HG02763 (cell line): ENCODE measurements around the gene FIP1L1.
"Not testable (repeated sequence)": the region's sequence is repeated elsewhere in the genome, so short reads cannot be mapped to it uniquely, and the experiment has no call there.

Experiments used
- ATAC-seq: cut with Tn5 transposase; IDR thresholded peaks from one replicate; pipeline ENCODE4 v1.9.1; 2021; ENCODE audit warnings: mild to moderate bottlenecking, moderate library complexity; ENCODE audit not compliant: unreplicated experiment

The FIP1L1 gene, protein sequence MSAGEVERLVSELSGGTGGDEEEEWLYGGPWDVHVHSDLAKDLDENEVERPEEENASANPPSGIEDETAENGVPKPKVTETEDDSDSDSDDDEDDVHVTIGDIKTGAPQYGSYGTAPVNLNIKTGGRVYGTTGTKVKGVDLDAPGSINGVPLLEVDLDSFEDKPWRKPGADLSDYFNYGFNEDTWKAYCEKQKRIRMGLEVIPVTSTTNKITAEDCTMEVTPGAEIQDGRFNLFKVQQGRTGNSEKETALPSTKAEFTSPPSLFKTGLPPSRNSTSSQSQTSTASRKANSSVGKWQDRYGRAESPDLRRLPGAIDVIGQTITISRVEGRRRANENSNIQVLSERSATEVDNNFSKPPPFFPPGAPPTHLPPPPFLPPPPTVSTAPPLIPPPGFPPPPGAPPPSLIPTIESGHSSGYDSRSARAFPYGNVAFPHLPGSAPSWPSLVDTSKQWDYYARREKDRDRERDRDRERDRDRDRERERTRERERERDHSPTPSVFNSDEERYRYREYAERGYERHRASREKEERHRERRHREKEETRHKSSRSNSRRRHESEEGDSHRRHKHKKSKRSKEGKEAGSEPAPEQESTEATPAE

DNA sequence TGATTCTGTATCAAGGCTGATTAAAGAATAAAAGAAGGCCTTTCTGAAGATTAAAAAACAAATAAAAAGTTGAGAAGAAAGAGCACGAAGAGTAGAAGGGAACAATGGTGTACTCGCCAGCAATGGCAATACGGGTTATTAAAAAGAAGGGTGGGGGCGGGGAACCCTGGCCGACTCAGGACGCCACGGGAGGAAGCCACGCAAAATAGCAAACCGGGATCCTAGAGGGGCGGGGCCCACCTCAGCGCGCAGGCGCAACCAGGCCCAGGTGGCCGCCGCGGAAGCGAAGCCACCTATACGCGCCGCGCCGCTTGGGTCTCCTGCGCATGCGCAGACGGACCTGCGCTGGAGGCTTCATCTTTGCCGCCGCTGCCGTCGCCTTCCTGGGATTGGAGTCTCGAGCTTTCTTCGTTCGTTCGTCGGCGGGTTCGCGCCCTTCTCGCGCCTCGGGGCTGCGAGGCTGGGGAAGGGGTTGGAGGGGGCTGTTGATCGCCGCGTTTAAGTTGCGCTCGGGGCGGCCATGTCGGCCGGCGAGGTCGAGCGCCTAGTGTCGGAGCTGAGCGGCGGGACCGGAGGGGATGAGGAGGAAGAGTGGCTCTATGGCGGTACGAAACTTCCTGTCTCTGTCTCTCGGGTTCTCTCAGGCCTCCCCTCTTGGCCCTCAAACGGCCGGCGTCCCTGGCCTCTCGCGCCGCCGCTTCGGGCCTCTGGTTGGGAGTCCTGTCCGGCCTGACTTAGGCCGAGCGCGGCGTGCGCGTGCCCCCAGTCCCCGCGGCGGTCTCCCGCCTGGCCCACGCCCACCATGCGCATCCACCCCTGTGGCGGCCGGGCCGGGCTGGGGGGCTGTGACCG, at the start of gene FIP1L1:
TSS of gene FIP1L1 (plus strand) at position 323 of the 852 bp plus-strand sequence. CDS start at position 521, 198 bp downstream.
- peak; percentile 91 for ATAC-seq

DNA sequence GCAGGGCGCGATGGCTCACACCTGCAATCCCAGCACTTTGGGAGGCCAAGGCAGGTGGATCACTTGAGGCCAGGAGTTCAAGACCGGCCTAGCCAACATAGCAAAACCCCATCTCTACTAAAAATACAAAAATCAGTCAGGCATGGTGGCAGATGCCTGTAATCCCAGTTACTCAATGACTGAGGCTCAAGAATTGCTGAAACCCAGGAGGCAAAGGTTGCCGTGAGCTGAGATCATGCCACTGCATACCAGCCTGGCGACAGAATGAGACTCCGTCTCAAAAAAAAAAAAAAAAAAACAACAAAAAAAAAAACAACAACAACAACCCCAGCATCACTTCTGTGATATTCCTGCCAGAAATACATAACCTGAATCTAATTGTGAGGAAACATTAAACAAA, 42.5 kb upstream of the FIP1L1 start:
- ATAC-seq = not testable (repeated sequence)

- not testable (repeated sequence) for ATAC-seq
Observed at GRCh38 chr4:53340145-53340544, 37.3 kb upstream of the FIP1L1 start.

DNA sequence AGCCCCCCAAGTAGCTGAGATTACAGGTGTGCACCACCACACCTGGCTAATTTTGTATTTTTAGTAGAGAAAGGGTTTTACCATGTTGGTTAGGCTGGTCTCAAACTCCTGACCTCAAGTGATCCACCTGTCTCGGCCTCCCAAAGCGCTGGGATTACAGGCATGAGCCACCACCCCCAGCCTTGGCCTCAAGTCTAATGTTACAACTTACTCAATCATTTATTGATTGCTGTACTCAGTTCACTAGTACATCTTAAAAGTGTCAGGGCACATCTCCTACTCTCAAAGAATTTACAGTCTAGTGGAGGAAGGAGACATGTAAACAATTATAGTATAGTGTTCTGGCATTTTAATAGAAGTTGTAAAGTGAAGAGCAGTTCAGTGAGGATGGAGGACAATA, 31.0 kb upstream of the FIP1L1 start:
- not testable (repeated sequence) for ATAC-seq

- ATAC-seq = no peak
Observed at GRCh38 chr4:53346920-53347852, 30.3 kb upstream of the FIP1L1 start.

- no peak for ATAC-seq
Observed at GRCh38 chr4:53348046-53348445, 29.4 kb upstream of the FIP1L1 start.

DNA sequence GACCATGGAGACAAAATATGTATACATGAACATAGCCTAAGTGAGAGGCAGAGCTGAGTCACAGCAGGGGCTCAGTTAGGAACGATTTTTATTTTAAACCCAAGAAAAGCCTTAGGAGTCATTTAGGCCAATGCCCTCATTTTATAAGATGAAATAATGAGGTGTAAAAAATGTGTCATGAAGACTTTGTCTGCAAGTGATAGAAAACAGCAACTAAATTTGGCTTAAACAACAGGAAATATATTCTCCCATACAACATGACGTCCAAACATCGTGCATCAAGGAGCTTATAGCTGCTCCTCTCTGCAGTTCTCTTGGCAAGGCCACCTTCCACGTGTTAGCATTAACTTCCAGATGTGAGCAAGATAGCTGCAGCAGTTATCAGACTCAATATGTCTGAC, 28.4 kb upstream of the FIP1L1 start:
- no peak for ATAC-seq

DNA sequence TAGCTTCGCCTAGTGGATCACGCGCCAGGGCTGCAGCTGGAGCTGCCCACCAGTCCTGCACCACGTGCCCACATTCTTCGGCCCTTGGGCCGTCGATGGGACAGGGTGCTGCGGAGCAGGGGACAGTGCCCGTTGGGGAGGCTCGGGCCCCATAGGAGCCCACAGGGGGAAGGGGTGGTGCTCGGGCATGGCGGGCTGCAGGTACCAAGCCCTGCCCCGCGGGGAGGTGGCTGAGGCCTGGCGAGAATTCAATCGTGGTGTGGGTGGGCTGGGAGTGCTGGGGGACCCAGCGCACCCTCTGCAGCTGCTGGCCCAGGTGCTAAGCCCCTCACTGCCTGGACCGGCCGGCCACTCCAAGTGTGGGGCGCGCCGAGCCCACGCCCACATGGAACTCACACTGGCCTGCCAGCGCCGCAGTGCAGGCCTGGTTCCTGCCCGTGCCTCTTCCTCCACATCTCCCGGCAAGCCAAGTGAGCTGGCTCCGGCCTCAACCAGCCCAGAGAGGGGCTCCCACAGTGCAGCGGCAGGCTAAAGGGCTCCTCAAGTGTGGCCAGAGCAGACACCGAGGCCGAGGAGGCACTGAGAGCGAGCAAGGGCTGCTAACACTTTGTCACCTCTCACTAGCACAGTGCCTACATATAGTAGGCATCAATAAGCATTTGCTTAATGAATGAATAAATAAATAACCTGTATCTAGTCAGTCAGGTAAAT, 23.3 kb upstream of the FIP1L1 start:
- no peak for ATAC-seq

GRCh38 chr4:53355930-53356521, 21.4 kb upstream of the FIP1L1 start:
- ATAC-seq = no peak

DNA sequence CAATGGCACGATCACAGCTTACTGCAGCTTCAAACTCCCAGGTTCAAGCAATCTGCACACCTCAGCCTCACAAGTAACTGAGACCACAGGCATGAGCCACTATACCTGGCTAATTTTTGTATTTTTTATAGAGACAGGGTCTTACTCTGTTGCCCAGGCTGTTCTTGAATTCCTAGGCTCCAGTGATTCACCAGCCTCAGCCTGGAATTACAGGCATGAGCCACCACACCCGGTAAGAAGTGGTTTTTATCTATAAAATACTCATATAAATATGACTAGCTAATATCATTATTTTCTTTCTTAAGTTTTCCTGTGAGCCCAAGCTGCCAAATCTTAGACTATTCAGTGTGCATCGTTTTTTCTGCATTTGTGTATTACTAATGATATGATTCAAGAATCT, 16.0 kb upstream of the FIP1L1 start:
- ATAC-seq = no peak

GRCh38 chr4:53362093-53362492, 15.3 kb upstream of the FIP1L1 start:
- ATAC-seq = no peak

- ATAC-seq = no peak
Observed at GRCh38 chr4:53364624-53365023, 12.8 kb upstream of the FIP1L1 start.

DNA sequence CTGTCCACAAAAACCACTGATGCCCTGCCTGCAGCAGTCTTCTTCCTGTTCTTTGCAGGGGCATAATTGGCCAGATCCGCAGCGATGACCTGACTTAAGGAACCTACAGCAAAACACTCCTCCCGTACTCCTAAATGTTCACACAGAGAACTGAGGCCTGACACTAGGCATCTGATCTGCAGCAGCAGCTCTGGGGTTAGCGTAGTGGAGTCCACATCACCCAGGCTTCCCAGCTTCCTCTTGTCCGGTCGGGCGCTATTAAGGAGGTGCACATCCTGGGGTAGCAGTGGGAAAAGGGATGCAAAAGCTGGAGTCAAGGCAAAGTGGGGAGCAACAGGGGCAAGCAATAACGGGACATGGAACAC, 12.3 kb upstream of the FIP1L1 start:
- ATAC-seq = no peak

- ATAC-seq = peak; percentile 99
Observed at GRCh38 chr4:53365486-53366300, 11.7 kb upstream of the FIP1L1 start, which contains the start of gene SCFD2. TSS of gene SCFD2 (minus strand) at chr4:53366061.

DNA sequence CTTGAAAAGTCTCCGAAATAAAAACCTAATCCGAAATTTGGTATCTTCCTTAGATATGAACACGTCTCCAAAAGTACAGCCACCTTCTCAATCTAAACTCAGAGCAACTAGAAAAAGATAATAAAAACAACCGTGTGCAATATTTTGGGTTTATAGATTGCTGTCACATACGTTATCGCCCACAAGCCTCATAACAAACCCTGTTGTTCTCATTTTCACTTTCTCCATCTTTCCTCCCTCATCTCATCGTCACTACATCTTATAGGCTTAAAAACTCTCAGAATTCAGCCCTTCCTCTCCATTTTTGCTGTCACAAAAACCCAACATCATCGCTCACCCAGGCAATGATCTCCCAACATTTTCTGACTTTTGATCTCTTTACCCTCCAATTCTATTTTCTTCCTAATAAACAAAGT, 11.1 kb upstream of the FIP1L1 start:
- ATAC-seq = no peak

DNA sequence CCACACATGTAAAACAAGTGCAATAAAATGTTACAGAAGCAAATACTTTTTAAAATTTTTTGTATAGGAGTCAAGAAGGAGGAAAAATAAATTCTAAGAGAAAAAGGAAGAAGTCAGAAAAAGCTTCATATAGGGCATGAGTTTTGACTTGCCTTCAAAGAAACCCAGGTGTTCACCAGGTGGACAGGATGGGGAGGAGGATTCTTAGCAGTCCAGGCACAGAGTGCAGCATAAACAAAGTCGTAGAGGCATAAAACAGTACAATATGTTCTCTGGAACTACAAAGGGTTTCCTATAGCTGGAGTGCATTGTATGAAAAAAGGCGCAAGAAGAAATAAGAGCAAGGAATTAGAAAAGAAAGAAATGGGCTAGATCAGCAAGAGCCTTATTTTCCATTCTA, 9.7 kb upstream of the FIP1L1 start:
- ATAC-seq = no peak

DNA sequence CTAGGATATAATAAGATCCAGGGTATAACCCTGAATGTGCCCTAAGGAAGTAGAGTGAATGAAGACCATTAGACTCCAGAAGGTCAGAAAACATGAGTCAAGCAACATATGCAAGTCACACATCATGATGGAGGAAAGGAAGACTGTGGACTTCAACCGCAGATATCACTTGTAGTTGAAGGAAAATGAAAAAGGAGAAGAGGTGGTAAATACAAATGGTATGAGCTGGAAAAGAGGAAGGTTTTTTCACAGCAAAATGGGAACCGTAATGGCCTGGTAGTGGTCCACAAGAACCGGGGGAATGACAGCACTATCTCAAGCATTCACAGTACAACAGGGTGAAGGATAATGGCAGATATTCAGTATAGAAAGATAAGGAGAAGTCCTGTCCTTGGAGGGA, 6.4 kb upstream of the FIP1L1 start:
- no peak for ATAC-seq

DNA sequence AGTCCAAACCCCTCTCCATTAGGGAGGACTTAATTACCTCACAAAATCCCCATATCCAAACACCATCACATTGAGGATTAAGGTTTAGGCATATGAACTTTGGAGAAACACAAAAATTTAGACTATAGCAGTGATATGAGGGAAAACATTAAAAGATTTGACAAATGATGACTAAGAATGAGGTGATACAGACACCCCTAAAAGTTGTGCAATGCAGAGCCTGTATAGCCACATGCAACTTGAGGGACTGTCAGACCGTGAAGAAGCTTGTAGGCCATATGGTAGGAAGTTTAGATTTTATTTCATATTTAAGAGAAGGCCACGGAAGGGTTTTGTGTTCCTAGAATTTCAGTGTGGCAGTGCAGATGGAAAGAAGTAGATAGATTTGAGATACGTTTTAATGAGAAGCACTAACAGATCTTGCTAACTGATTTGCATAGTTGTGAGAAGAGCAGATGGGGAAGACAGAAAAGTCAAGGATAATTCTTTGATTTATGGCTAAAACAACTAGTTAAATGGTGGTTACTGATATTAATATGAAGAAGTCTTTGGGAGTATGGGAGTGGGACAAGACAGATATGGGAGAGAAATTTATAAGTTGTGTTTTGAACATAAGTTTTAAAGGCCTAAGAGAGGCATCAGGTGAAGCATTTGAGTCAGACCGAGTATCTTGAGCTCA, 5.5 kb upstream of the FIP1L1 start:
- no peak for ATAC-seq
